ENCODE data around the gene DNAJB13.

DNA sequence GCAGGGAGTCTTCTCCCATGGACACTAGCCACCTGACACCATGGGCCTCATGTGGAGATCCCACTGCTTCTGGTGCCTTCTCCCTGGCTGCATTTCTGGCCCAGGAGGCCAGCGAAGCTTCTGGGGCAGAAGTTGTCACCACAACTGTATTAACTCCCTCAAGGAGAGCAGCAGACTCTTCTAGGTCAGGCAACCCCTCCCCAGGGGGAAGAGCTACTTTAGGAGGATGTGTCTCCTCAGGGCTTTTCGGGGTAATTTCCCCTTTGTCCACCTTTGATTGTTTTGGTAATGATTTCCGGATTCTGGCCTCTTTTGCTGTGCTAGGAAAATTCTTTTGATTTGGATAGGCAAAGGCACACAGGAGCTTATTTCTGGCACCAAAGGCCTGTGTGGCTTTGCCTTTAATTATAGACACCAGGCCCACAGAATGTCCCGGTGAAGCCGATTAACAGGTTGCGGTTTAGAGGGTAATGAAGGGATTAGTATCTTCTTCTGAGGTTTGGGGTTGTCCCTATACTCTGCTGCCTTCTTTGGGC lies 40.7 kb downstream of the DNAJB13 start:
- no peak for TF ChIP-seq MXI1 (conservative IDR thresholded peaks at IDR 0.05; ENCODE audit: poor library complexity, severe bottlenecking)
- no peak for TF ChIP-seq POLR2AphosphoS5 (IDR thresholded peaks at IDR 0.05)
- no peak for TF ChIP-seq CTCF (IDR thresholded peaks at IDR 0.05; ENCODE audit: poor library complexity, severe bottlenecking)
- no peak for TF ChIP-seq EP300 (conservative IDR thresholded peaks at IDR 0.05; ENCODE audit: poor library complexity, severe bottlenecking)
- TF ChIP-seq EZH2 (IDR thresholded peaks at IDR 0.05; ENCODE audit: borderline replicate concordance, insufficient read depth, low read length, poor library complexity, severe bottlenecking): no peak
